Loucy (cell line): ENCODE data around the gene ICA1L.

Source experiments
- H2AFZ ChIP-seq: fragments of 200-600 bp; sonication (generic); 2 replicates; pipeline ENCODE4 v1.6.0; 2016; ENCODE audit warnings: antibody characterized with exemption, mild to moderate bottlenecking, low read length, moderate library complexity
- H3F3A ChIP-seq: fragments of 200-600 bp; 2 replicates; pipeline ENCODE4 v1.6.0; 2016; ENCODE audit warnings: antibody characterized with exemption, low read depth, mild to moderate bottlenecking
- H3K27me3 ChIP-seq: fragments of 200-600 bp; sonication (generic); 2 replicates; pipeline ENCODE4 v1.6.1; 2014; ENCODE audit warnings: low read length, mild to moderate bottlenecking; ENCODE audit not compliant: insufficient read depth, poor library complexity, severe bottlenecking
- H3K36me3 ChIP-seq: fragments of 200-600 bp; sonication (generic); 2 replicates; pipeline ENCODE4 v1.6.1; 2016; ENCODE audit warnings: low read length; ENCODE audit not compliant: insufficient read depth
- H3K4me1 ChIP-seq: fragments of 200-600 bp; sonication (generic); 2 replicates; pipeline ENCODE4 v1.5.1; 2014; ENCODE audit warnings: low read length, mild to moderate bottlenecking; ENCODE audit not compliant: insufficient read depth, poor library complexity, severe bottlenecking
- H3K4me2 ChIP-seq: fragments of 200-600 bp; sonication (generic); 2 replicates; pipeline ENCODE4 v1.6.0; 2014; ENCODE audit warnings: antibody characterized with exemption, low read length, low read depth, mild to moderate bottlenecking; ENCODE audit not compliant: poor library complexity, severe bottlenecking
- H3K4me3 ChIP-seq: fragments of 200-600 bp; sonication (generic); 2 replicates; pipeline ENCODE4 v1.5.1; 2014; ENCODE audit warnings: low read length, mild to moderate bottlenecking, mixed read lengths; ENCODE audit not compliant: poor library complexity, severe bottlenecking
- H3K79me2 ChIP-seq: fragments of 200-600 bp; sonication (generic); 2 replicates; pipeline ENCODE4 v1.6.1; 2014; ENCODE audit warnings: low read length; ENCODE audit not compliant: insufficient read depth
- H3K9ac ChIP-seq: fragments of 200-600 bp; sonication (generic); 2 replicates; pipeline ENCODE4 v1.6.0; 2014; ENCODE audit warnings: mild to moderate bottlenecking, low read depth, low read length, moderate library complexity; ENCODE audit not compliant: poor library complexity, severe bottlenecking
- H3K9me2 ChIP-seq: fragments of 200-600 bp; sonication (generic); replicated peaks from 2 replicates; pipeline ENCODE4 v1.6.1; 2016; ENCODE audit warnings: low read depth, low read length, mixed read lengths
- H3K9me3 ChIP-seq: fragments of 200-600 bp; sonication (generic); 2 replicates; pipeline ENCODE4 v1.6.1; 2014; ENCODE audit warnings: mild to moderate bottlenecking, antibody characterized with exemption, low read length, low read depth; ENCODE audit not compliant: insufficient read depth
- H4K20me1 ChIP-seq: fragments of 200-600 bp; sonication (generic); 2 replicates; pipeline ENCODE4 v1.6.0; 2014; ENCODE audit warnings: antibody characterized with exemption, low read length, mild to moderate bottlenecking; ENCODE audit not compliant: insufficient read depth, poor library complexity, severe bottlenecking
- EZH2phosphoT487 ChIP-seq: fragments of 200-600 bp; IDR thresholded peaks from 2 replicates; pipeline ENCODE4 v1.6.1; 2018; ENCODE audit warnings: antibody characterized with exemption, mild to moderate bottlenecking, moderate library complexity, borderline replicate concordance
- TF ChIP-seq, protein P1 (sequence below): fragments of 200-600 bp; sonication (generic); conservative IDR thresholded peaks from 2 replicates; pipeline ENCODE4 v1.5.1; 2014; ENCODE audit warnings: mild to moderate bottlenecking, antibody characterized with exemption, low read length

The ICA1L gene

DNA sequence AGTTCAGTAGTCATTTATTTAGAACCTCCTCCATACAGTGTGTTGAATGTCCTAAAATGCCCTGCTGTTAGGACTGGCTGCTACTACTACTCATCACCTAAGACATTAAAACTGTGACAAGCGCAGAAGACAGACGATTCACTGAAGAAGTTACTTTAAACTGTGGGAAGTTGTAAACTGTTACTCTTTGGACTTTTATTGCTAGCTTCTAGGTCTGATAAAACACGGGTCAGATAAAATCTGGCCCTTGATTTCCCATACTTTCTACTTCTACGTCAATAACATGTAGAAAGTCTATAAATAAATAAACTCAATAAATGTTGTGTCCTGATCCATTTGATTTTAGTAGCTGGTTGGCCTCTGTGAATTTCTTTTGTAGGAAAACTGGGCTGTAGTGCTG is 113.4 kb downstream of the ICA1L start:
- H3K4me2 ChIP-seq = no peak overlapping the region
- no peaks in the 10 kb centered on the region for H3K9me2 ChIP-seq
- H3K9ac ChIP-seq = no peak overlapping the region
- TF ChIP-seq, protein P1, sequence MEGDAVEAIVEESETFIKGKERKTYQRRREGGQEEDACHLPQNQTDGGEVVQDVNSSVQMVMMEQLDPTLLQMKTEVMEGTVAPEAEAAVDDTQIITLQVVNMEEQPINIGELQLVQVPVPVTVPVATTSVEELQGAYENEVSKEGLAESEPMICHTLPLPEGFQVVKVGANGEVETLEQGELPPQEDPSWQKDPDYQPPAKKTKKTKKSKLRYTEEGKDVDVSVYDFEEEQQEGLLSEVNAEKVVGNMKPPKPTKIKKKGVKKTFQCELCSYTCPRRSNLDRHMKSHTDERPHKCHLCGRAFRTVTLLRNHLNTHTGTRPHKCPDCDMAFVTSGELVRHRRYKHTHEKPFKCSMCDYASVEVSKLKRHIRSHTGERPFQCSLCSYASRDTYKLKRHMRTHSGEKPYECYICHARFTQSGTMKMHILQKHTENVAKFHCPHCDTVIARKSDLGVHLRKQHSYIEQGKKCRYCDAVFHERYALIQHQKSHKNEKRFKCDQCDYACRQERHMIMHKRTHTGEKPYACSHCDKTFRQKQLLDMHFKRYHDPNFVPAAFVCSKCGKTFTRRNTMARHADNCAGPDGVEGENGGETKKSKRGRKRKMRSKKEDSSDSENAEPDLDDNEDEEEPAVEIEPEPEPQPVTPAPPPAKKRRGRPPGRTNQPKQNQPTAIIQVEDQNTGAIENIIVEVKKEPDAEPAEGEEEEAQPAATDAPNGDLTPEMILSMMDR = no peak
- no peak for TF ChIP-seq EZH2phosphoT487
- no peak overlapping the region for H3K4me3 ChIP-seq
- H3K4me1 ChIP-seq = peaks cover 4% of the 10 kb centered on the region
- H3K79me2 ChIP-seq = no peaks in the 10 kb centered on the region
- no peaks in the 10 kb centered on the region for H4K20me1 ChIP-seq
- H2AFZ ChIP-seq = no peak overlapping the region
- H3F3A ChIP-seq = peaks cover 3% of the 10 kb centered on the region; the same call in 1 of the 2 replicates
- H3K27me3 ChIP-seq = no peaks in the 10 kb centered on the region
- H3K9me3 ChIP-seq = no peaks in the 10 kb centered on the region
- H3K36me3 ChIP-seq = peaks cover 49% of the 10 kb centered on the region; the same call in 1 of the 2 replicates

DNA sequence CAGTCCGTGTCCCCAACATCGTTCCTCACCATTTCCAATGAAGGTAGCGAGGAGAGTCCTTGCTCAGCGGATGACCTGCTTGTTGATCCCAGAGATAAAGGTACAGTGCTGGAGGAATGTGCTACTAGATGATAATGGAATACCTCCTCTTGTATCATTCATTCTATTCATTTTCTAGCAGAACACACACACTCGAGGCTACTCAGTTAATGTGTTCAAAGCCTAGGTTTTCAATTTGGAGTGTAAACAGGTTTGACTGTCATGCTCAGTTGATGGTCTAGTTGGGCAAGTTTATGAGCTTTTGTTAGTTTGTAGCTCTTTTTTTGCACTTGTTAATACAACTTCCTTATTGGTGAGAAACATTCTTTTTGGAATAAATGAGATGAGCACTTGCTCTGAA is 114.2 kb downstream of the ICA1L start:
- no peaks in the 10 kb centered on the region for H3K9me3 ChIP-seq
- TF ChIP-seq EZH2phosphoT487 = no peak
- TF ChIP-seq, protein P1 = no peak
- H4K20me1 ChIP-seq = no peaks in the 10 kb centered on the region
- H3K4me2 ChIP-seq = no peak overlapping the region
- H2AFZ ChIP-seq = no peak overlapping the region
- H3F3A ChIP-seq = 0 out of 2 replicates have a peak, but pooled peaks cover 3% of the 10 kb centered on the region
- no peaks in the 10 kb centered on the region for H3K9me2 ChIP-seq
- H3K4me1 ChIP-seq = no peaks in the 10 kb centered on the region
- peaks cover 49% of the 10 kb centered on the region; the same call in 1 of the 2 replicates for H3K36me3 ChIP-seq
- no peaks in the 10 kb centered on the region for H3K79me2 ChIP-seq
- no peak overlapping the region for H3K4me3 ChIP-seq
- H3K27me3 ChIP-seq = no peaks in the 10 kb centered on the region
- no peak overlapping the region for H3K9ac ChIP-seq

DNA sequence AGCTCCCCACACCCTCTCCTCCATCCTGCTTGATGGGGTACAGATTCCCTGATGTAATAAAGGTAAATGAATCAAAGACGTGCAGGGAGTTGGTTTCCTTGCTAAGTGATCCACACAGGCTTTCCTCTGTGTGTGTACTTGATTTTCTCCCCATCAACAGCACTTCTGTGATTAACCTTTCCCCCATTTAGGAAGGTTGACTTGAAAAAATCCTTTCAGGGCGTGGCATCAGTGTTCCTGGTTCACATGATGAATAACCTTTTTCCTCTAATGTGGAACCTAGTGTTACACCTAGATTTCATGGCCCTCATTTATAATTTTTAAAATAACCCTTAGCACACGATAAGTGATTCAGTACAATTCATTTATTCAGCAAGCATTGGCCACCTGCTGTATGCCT is 115.0 kb downstream of the ICA1L start:
- no peaks in the 10 kb centered on the region for H3K9me2 ChIP-seq
- no peak overlapping the region for H3K4me2 ChIP-seq
- no peak overlapping the region for H3K9ac ChIP-seq
- H3K4me3 ChIP-seq = no peak overlapping the region
- H3K79me2 ChIP-seq = no peaks in the 10 kb centered on the region
- no peaks in the 10 kb centered on the region for H3K4me1 ChIP-seq
- H3K9me3 ChIP-seq = no peaks in the 10 kb centered on the region
- H3F3A ChIP-seq = no peaks in the 10 kb centered on the region
- no peaks in the 10 kb centered on the region for H4K20me1 ChIP-seq
- H2AFZ ChIP-seq = no peak overlapping the region
- H3K27me3 ChIP-seq = no peaks in the 10 kb centered on the region
- peaks cover 49% of the 10 kb centered on the region; the same call in 1 of the 2 replicates for H3K36me3 ChIP-seq
- TF ChIP-seq EZH2phosphoT487 = no peak
- TF ChIP-seq, protein P1 = no peak
